ENCODE measurements around the gene ZNF263.

ZNF263 gene

GRCh38 chr16:3282730-3283542 lies at the start of gene ZNF263:
Gene ZNF263, plus strand, starts transcription at chr16:3283491. Its CDS starts 328 bp downstream, at chr16:3283819.
- DNase-seq (ENCODE audit: low spot score) = peak; percentile 97

- peak; percentile 15 for DNase-seq (ENCODE audit: low spot score)
Measured at GRCh38 chr16:3234543-3234856, 48.8 kb upstream of the ZNF263 start.

GRCh38 chr16:3234857-3235561 lies 48.3 kb upstream of the ZNF263 start, which contains the start of gene ZNF200:
Gene ZNF200, minus strand, starts transcription at chr16:3235158. Its CDS starts 1,403 bp downstream, at chr16:3233755.
- peak; percentile 95 for DNase-seq (ENCODE audit: low spot score)

GRCh38 chr16:3235856-3236669 lies 47.2 kb upstream of the ZNF263 start:
- DNase-seq (ENCODE audit: low spot score) = no peak

GRCh38 chr16:3241761-3242160 lies 41.5 kb upstream of the ZNF263 start:
- no peak for DNase-seq (ENCODE audit: low spot score)

- no peak for DNase-seq (ENCODE audit: low spot score)
Measured at GRCh38 chr16:3242709-3243108, 40.6 kb upstream of the ZNF263 start.

- no peak for DNase-seq (ENCODE audit: low spot score)
Measured at GRCh38 chr16:3243882-3244281, 39.4 kb upstream of the ZNF263 start.

GRCh38 chr16:3246002-3246401 lies 37.3 kb upstream of the ZNF263 start:
- DNase-seq (ENCODE audit: low spot score) = no peak

- no peak for DNase-seq (ENCODE audit: low spot score)
Measured at GRCh38 chr16:3246876-3247275, 36.4 kb upstream of the ZNF263 start.

GRCh38 chr16:3248596-3248995 lies 34.7 kb upstream of the ZNF263 start:
- DNase-seq (ENCODE audit: low spot score) = no peak

GRCh38 chr16:3249020-3249419 lies 34.3 kb upstream of the ZNF263 start:
- DNase-seq (ENCODE audit: low spot score) = no peak

- no peak for DNase-seq (ENCODE audit: low spot score)
Measured at GRCh38 chr16:3249451-3249850, 33.8 kb upstream of the ZNF263 start.

- DNase-seq (ENCODE audit: low spot score) = no peak
Measured at GRCh38 chr16:3252967-3253366, 30.3 kb upstream of the ZNF263 start.

- no peak for DNase-seq (ENCODE audit: low spot score)
Measured at GRCh38 chr16:3254309-3254708, 29.0 kb upstream of the ZNF263 start.

- no peak for DNase-seq (ENCODE audit: low spot score)
Measured at GRCh38 chr16:3256146-3256865, 27.0 kb upstream of the ZNF263 start, which contains the start of gene MEFV. Gene MEFV, minus strand, starts transcription at chr16:3256633. Its CDS starts 46 bp downstream, at chr16:3256587.

- DNase-seq (ENCODE audit: low spot score) = no peak
Measured at GRCh38 chr16:3256866-3257465, 26.3 kb upstream of the ZNF263 start.

GRCh38 chr16:3259836-3260235 lies 23.5 kb upstream of the ZNF263 start:
- DNase-seq (ENCODE audit: low spot score) = no peak

GRCh38 chr16:3262517-3262916 lies 20.8 kb upstream of the ZNF263 start:
- DNase-seq (ENCODE audit: low spot score) = no peak

- peak; percentile 98 for DNase-seq (ENCODE audit: low spot score)
Measured at GRCh38 chr16:3264137-3265036, 18.9 kb upstream of the ZNF263 start.

GRCh38 chr16:3266873-3267537 lies 16.3 kb upstream of the ZNF263 start:
- DNase-seq (ENCODE audit: low spot score) = no peak

Measured in activated CD4-positive, alpha-beta T cell treated with anti-CD3 and anti-CD28 coated beads, Interleukin-2, Interleukin-4, amounts not matched to agents 100 ng/mL and 50 ng/mL, durations not matched to agents 16 hours and 8 hours (primary cell).